MM.1S (cell line): ENCODE results near the gene LSAMP.
"Not testable (repeated sequence)": the region's sequence is repeated elsewhere in the genome, so short reads cannot be mapped to it uniquely, and the experiment has no call there.

Experiments
- DNase-seq: peaks from one replicate; pipeline ENCODE4 v3.0.0-alpha.2; 2015
- H2AFZ ChIP-seq: fragments of 300-600 bp; sonication (generic); 2 replicates; pipeline ENCODE4 v1.6.0; 2016; ENCODE audit warnings: antibody characterized with exemption, low read length
- H3F3A ChIP-seq: fragments of 300-600 bp; sonication (generic); 2 replicates; pipeline ENCODE4 v1.6.1; 2016; ENCODE audit warnings: mild to moderate bottlenecking, antibody characterized with exemption, low read length, moderate library complexity, mixed read lengths; ENCODE audit not compliant: insufficient read depth
- H3K27ac ChIP-seq: fragments of 300-600 bp; sonication (generic); 2 replicates; pipeline ENCODE4 v1.5.1; 2016; ENCODE audit warnings: mild to moderate bottlenecking, low read length
- H3K27me3 ChIP-seq: fragments of 300-600 bp; sonication (generic); replicated peaks from 2 replicates; pipeline ENCODE4 v1.6.0; 2016; ENCODE audit warnings: low read length; ENCODE audit not compliant: insufficient read depth
- H3K36me3 ChIP-seq: fragments of 300-600 bp; sonication (generic); replicated peaks from 2 replicates; pipeline ENCODE4 v1.6.1; 2016; ENCODE audit warnings: mild to moderate bottlenecking, low read length, mixed read lengths; ENCODE audit not compliant: insufficient read depth
- H3K4me1 ChIP-seq: fragments of 300-600 bp; sonication (generic); 2 replicates; pipeline ENCODE4 v1.6.1; 2016; ENCODE audit warnings: low read length, mixed read lengths
- H3K4me2 ChIP-seq: fragments of 300-600 bp; sonication (generic); 2 replicates; pipeline ENCODE4 v1.6.0; 2016; ENCODE audit warnings: low read depth, low read length
- H3K4me3 ChIP-seq: fragments of 300-600 bp; sonication (generic); 2 replicates; pipeline ENCODE4 v1.5.1; 2016; ENCODE audit warnings: low read length, mixed read lengths
- H3K79me2 ChIP-seq: fragments of 300-600 bp; sonication (generic); 2 replicates; pipeline ENCODE4 v1.6.1; 2016; ENCODE audit warnings: mixed run types, low read length, mixed read lengths
- H3K9ac ChIP-seq: fragments of 300-600 bp; sonication (generic); 2 replicates; pipeline ENCODE4 v1.6.1; 2016; ENCODE audit warnings: low read length, mixed read lengths
- H3K9me2 ChIP-seq: fragments of 300-600 bp; sonication (generic); replicated peaks from 2 replicates; pipeline ENCODE4 v1.6.1; 2016; ENCODE audit warnings: mild to moderate bottlenecking, low read length, mixed read lengths; ENCODE audit not compliant: insufficient read depth
- H3K9me3 ChIP-seq: fragments of 300-600 bp; sonication (generic); replicated peaks from 2 replicates; pipeline ENCODE4 v1.6.1; 2016; ENCODE audit warnings: mild to moderate bottlenecking, low read length, mixed read lengths; ENCODE audit not compliant: insufficient read depth
- H4K20me1 ChIP-seq: fragments of 300-600 bp; sonication (generic); 2 replicates; pipeline ENCODE4 v1.6.1; 2016; ENCODE audit warnings: mild to moderate bottlenecking, low read length, moderate library complexity, mixed read lengths; ENCODE audit not compliant: insufficient read depth
- EZH2 ChIP-seq: fragments of 300-600 bp; sonication (generic); optimal IDR thresholded peaks from 2 replicates; pipeline ENCODE3; 2017; ENCODE audit warnings: low read depth, mild to moderate bottlenecking, antibody characterized with exemption, low read length, mixed read lengths
- EZH2phosphoT487 ChIP-seq: fragments of 300-600 bp; sonication (generic); IDR thresholded peaks from 2 replicates; pipeline ENCODE4 v1.6.1; 2018; ENCODE audit warnings: antibody characterized with exemption, low read length
- TF ChIP-seq, protein P1 (sequence below): fragments of 300-600 bp; sonication (generic); IDR thresholded peaks from 2 replicates; pipeline ENCODE4 v1.5.1; 2016; ENCODE audit warnings: antibody characterized with exemption, low read length, mixed read lengths

Gene LSAMP

DNA sequence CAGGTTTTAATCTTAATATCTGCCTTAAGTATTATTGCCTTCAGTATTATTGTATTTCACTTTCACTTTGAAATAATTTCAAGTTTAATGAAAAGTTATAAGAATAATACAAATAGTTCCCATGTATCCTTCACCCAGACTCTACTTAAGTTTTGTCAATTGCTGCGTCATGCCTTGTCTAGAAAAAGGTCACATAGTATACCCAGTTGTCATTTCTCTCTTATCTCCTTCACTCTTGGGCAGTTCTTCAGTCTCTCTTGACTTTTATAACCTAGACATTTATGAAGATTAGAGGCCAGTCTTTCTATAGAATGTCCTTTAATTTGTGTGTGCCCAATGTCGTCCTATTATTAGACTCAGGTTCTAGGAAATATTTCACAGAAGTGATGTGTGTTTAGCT is 367.7 kb downstream of the LSAMP start:
- H3K4me1 ChIP-seq = no peaks in the 10 kb centered on the region
- no peaks in the 10 kb centered on the region for H3F3A ChIP-seq
- H4K20me1 ChIP-seq = no peaks in the 10 kb centered on the region
- no peak overlapping the region for H3K4me3 ChIP-seq
- H3K9me3 ChIP-seq = no peaks in the 10 kb centered on the region
- no peak overlapping the region for H2AFZ ChIP-seq
- no peak for DNase-seq
- no peak overlapping the region for H3K9ac ChIP-seq
- H3K36me3 ChIP-seq = no peaks in the 10 kb centered on the region
- H3K4me2 ChIP-seq = no peak overlapping the region
- H3K79me2 ChIP-seq = no peaks in the 10 kb centered on the region
- no peak overlapping the region for H3K27ac ChIP-seq
- H3K27me3 ChIP-seq = no peaks in the 10 kb centered on the region
- TF ChIP-seq EZH2phosphoT487 = no peak
- TF ChIP-seq, protein P1, sequence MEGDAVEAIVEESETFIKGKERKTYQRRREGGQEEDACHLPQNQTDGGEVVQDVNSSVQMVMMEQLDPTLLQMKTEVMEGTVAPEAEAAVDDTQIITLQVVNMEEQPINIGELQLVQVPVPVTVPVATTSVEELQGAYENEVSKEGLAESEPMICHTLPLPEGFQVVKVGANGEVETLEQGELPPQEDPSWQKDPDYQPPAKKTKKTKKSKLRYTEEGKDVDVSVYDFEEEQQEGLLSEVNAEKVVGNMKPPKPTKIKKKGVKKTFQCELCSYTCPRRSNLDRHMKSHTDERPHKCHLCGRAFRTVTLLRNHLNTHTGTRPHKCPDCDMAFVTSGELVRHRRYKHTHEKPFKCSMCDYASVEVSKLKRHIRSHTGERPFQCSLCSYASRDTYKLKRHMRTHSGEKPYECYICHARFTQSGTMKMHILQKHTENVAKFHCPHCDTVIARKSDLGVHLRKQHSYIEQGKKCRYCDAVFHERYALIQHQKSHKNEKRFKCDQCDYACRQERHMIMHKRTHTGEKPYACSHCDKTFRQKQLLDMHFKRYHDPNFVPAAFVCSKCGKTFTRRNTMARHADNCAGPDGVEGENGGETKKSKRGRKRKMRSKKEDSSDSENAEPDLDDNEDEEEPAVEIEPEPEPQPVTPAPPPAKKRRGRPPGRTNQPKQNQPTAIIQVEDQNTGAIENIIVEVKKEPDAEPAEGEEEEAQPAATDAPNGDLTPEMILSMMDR = no peak
- no peak for TF ChIP-seq EZH2
- H3K9me2 ChIP-seq = no peaks in the 10 kb centered on the region

DNA sequence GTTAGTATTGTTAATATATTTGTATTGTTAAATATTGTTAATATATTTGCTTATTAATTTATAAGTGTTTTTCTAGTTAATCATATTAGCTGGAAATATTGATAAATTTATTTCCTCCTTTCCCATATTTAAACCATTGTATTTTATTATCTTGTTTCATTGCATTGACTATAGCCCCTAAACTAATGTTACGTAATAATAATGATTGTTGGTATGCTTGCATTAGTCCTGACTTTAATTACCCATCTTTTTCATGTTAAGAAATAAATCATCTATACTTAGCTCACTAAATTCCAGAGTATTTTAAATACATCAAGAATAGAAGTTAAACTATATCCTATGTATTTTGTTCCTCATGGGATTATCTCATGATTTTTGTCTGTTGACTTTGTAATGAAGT is 368.2 kb downstream of the LSAMP start:
- no peak for TF ChIP-seq EZH2phosphoT487
- TF ChIP-seq, protein P1 = no peak
- TF ChIP-seq EZH2 = no peak
- no peak overlapping the region for H3K9ac ChIP-seq
- H3K4me3 ChIP-seq = no peak overlapping the region
- no peak overlapping the region for H3K27ac ChIP-seq
- no peaks in the 10 kb centered on the region for H3K4me1 ChIP-seq
- no peaks in the 10 kb centered on the region for H3F3A ChIP-seq
- no peaks in the 10 kb centered on the region for H3K9me3 ChIP-seq
- H2AFZ ChIP-seq = no peak overlapping the region
- no peak overlapping the region for H3K4me2 ChIP-seq
- H4K20me1 ChIP-seq = no peaks in the 10 kb centered on the region
- no peaks in the 10 kb centered on the region for H3K9me2 ChIP-seq
- no peak for DNase-seq
- H3K27me3 ChIP-seq = no peaks in the 10 kb centered on the region
- no peaks in the 10 kb centered on the region for H3K36me3 ChIP-seq
- H3K79me2 ChIP-seq = no peaks in the 10 kb centered on the region

DNA sequence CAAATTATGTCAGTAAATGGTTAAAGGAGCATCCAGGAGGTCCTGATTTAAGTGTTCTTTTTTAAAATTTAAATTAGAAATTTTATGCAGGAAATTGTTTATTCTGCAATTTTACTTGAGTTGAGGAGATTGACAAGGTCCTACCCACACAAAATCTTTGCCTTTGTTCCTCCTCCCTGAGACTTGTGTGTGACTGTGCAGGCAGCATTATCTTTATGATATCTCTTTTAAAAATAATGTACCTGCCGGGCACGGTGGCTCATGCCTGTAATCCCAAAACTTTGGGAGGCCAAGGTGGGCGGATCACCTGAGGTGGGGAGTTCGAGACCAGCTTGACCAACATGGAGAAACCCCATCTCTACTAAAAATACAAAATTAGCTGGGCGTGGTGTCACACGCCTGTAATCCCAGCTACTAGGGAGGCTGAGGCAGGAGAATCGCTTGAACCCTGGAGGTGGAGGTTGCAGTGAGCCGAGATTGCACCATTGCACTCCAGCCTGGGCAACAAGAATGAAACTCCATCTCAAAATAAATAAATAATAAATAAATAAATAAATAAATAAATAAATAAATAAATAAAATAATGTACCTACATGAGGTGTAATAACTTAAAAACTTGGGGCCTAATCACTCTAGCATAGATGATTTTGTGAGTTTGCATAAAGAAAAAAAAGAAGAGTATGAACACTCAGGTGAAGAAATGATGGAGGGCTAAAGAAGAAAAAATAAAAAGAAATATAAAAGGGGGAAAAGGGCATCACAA is 374.6 kb downstream of the LSAMP start:
- not testable (repeated sequence) for H4K20me1 ChIP-seq, H2AFZ ChIP-seq, DNase-seq, H3K9me3 ChIP-seq, H3K27ac ChIP-seq, H3F3A ChIP-seq, H3K27me3 ChIP-seq, H3K4me3 ChIP-seq, H3K36me3 ChIP-seq, H3K4me1 ChIP-seq, H3K79me2 ChIP-seq, H3K4me2 ChIP-seq, H3K9ac ChIP-seq, H3K9me2 ChIP-seq

DNA sequence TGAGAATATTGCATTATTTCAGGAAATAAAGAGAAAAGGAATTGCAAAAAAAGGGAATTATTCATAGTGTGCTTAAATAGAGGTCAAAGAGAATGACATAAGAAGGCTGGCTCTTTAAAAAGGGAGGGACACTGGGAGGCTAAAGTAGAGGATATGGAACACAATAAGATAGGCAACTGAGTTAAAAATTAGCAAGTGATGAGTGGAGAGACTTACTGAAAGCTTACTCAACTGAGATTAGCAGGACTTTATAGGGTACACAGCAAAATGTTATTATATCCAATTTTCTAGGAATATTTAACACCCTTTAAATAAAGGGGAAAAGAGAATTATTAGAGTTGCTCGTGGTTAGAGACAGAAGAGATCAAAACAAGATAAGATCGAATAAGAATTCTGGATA is 375.2 kb downstream of the LSAMP start:
- Histone ChIP-seq H3K79me2 (no peaks in the 10 kb centered on the region), H3K4me1 (no peaks in the 10 kb centered on the region), H3K27me3 (no peaks in the 10 kb centered on the region), H2AFZ (no peak overlapping the region), H4K20me1 (no peaks in the 10 kb centered on the region), H3K4me3 (no peak overlapping the region), H3K9me3 (no peaks in the 10 kb centered on the region), H3K4me2 (no peak overlapping the region), H3K9ac (no peak overlapping the region), H3K9me2 (no peaks in the 10 kb centered on the region), H3K36me3 (no peaks in the 10 kb centered on the region), H3K27ac (no peak overlapping the region), H3F3A (no peaks in the 10 kb centered on the region)
- TF ChIP-seq EZH2phosphoT487 (no peak), EZH2 (no peak)
- TF ChIP-seq, protein P1 = no peak
- no peak for DNase-seq
